ENCODE measurements around the gene CPN2. TPM values are rescaled to one million over a fixed set of nuclear protein-coding genes. Genes with fewer than 3 reads are reported as not detected.
A peak's percentile ranks its signal among the peaks of the same experiment; 100 is the strongest.

CPN2 gene
- total and polyA plus RNA-seq, 2 of the 13 experiments (the other 11 are each of a cell fraction or from before 2014, with no cell fraction given): 26.7 to 27.7 TPM

- TF ChIP-seq THRA (CRISPR knock-in tag; IDR thresholded peaks at IDR 0.05; ENCODE audit: borderline replicate concordance) (no peak), CEBPG (CRISPR knock-in tag; IDR thresholded peaks at IDR 0.05) (0 out of 2 replicates have a peak, but pooled peaks have one; percentile 20)
Observed at GRCh38 chr3:194352667-194353246, 1.6 kb upstream of the CPN2 start (continued).

- in situ Hi-C loops (cut with HindIII; ENCODE audit: extremely low pct_ligation_motif_present, low pct_unique_long_range_greater_than_20kb) (no loop called here), intact Hi-C loops (cut with micrococcal nuclease; ENCODE audit: unreplicated experiment) (loop anchor here (5.0 kb wide), 1 partner anchor 45 kb away; the partner anchor contains the start of gene GP5)
- ATAC-seq (no peak), FAIRE-seq (peak; percentile 12), DNase-seq (ENCODE audit: low spot score) (no peak)
- no TSS peak for BruUV-seq (replicated peaks)
- H3K4me1 ChIP-seq (ENCODE audit: insufficient read depth, low read length): peaks cover 24% of the 10 kb centered on the region
- H3K9ac ChIP-seq (ENCODE audit: insufficient read depth, low read depth, low read length): peak overlapping the region; percentile 89; the same call in 1 of the 2 replicates
- H4K20me1 ChIP-seq (ENCODE audit: insufficient read depth, low read length): no peaks in the 10 kb centered on the region
- H3K4me3 ChIP-seq (replicated peaks in 1 of 3; ENCODE audit: insufficient read depth in 1 of 3, low read depth in 2 of 3, low read length in 3 of 3): peak overlapping the region in 1 of 3 experiments; percentile 86; a peak in 2 of 6 replicates
- 96% methylated on average over 14 of the region's 14 CpGs for WGBS (ENCODE audit: low lambda C conversion rate)
- H3K27me3 ChIP-seq (ENCODE audit: control insufficient read depth in 1 of 2, insufficient read depth in 2 of 2, low read length in 2 of 2): no peaks in the 10 kb centered on the region
- no peaks in the 10 kb centered on the region for H3K9me3 ChIP-seq (ENCODE audit: low read length)
- POLR2A ChIA-PET: interaction anchor here (0.6 to 2.1 kb wide), 5 partner anchors 8 to 231 kb away, joined by 3 to 10 read pairs (median 5); no protein-coding TSS in a partner anchor
- 0 out of 2 replicates have a peak, but pooled peaks have one; percentile 7 for TF ChIP-seq JUNB (CRISPR knock-in tag; IDR thresholded peaks at IDR 0.05; ENCODE audit: borderline replicate concordance)
- 0 out of 2 replicates have a peak, but pooled peaks have one; percentile 51 for TF ChIP-seq HOXA7 (CRISPR knock-in tag; IDR thresholded peaks at IDR 0.05)
- TF ChIP-seq YEATS2 (CRISPR knock-in tag; IDR thresholded peaks at IDR 0.05; ENCODE audit: borderline replicate concordance): no peak
- no peak for TF ChIP-seq ZNF362 (CRISPR knock-in tag; IDR thresholded peaks at IDR 0.05; ENCODE audit: borderline replicate concordance)
- TF ChIP-seq HNRNPL (IDR thresholded peaks at IDR 0.05; ENCODE audit: low read depth, low read length): 0 out of 2 replicates have a peak, but pooled peaks have one; percentile 38
- TF ChIP-seq NCOR1 (IDR thresholded peaks at IDR 0.05; ENCODE audit: borderline replicate concordance, low read length): no peak
- H3K79me2 ChIP-seq (ENCODE audit: insufficient read depth, low read length): no peaks in the 10 kb centered on the region
- H3K27ac ChIP-seq (ENCODE audit: extremely low read length, insufficient read depth, low read length): no peak overlapping the region
- CTCF ChIA-PET (ENCODE audit: low intra/inter-chr PET ratio, low total read pairs): no interaction called here
- no peaks in the 10 kb centered on the region for H3K36me3 ChIP-seq (replicated peaks in 1 of 2; ENCODE audit: control insufficient read depth in 1 of 2, insufficient read depth in 2 of 2, low read length in 2 of 2)
- H3K4me2 ChIP-seq (ENCODE audit: low read depth, low read length): peak overlapping the region; percentile 92
- peak overlapping the region; percentile 22 for H2AFZ ChIP-seq (ENCODE audit: low read length)
Observed at GRCh38 chr3:194351952-194352536, 916 bp upstream of the CPN2 start.
